Progenitor cell of endocrine pancreas (in vitro differentiated cells): ENCODE results near the gene SEPTIN10. TPM values are rescaled to one million over a fixed set of nuclear protein-coding genes. Genes with fewer than 3 reads are reported as not detected.
A peak's percentile ranks its signal among the peaks of the same experiment; 100 is the strongest.

ENCODE experiments used
- DNase-seq: peaks from one replicate; pipeline ENCODE4 v3.0.0; 2021; ENCODE audit warnings: low spot score; ENCODE audit not compliant: unreplicated experiment
- H3K27ac Mint-ChIP-seq: 2 replicates; pipeline ENCODE4 v1.8.0; 2021; ENCODE audit warnings: mild to moderate bottlenecking, moderate library complexity, mixed read lengths
- H3K27me3 Mint-ChIP-seq: 2 replicates; pipeline ENCODE4 v1.8.0; 2021; ENCODE audit warnings: mixed read lengths
- H3K36me3 Mint-ChIP-seq: 2 replicates; pipeline ENCODE4 v1.8.0; 2022; ENCODE audit warnings: mixed read lengths; ENCODE audit not compliant: insufficient read depth
- H3K4me1 Mint-ChIP-seq: 2 replicates; pipeline ENCODE4 v1.8.0; 2021; ENCODE audit warnings: low read depth, mixed read lengths
- H3K4me3 Mint-ChIP-seq: 2 replicates; pipeline ENCODE4 v1.8.0; 2021; ENCODE audit warnings: low read depth, mild to moderate bottlenecking, moderate library complexity, mixed read lengths
- H3K9me3 Mint-ChIP-seq: 2 replicates; pipeline ENCODE4 v1.8.0; 2021; ENCODE audit warnings: low read depth, mixed read lengths
- CTCF ChIP-seq: fragments of 200-600 bp; sonication (generic); IDR thresholded peaks from one replicate; pipeline ENCODE4 v1.5.0; 2021; ENCODE audit warnings: antibody characterized with exemption, mild to moderate bottlenecking; ENCODE audit not compliant: unreplicated experiment
- total RNA-seq: library from RNA; stranded (reverse); gene quantifications from 2 replicates; pipeline ENCODE4 v1.2.1, GENCODE V29; 2021

SEPTIN10 gene
- total RNA-seq, 1 donor from 2014 or later: 67.5 TPM

GRCh38 chr2:109511168-109511567 lies 102.6 kb downstream of the SEPTIN10 start:
- no peak for DNase-seq
- Mint-ChIP-seq H3K4me3 (no peak overlapping the region), H3K27ac (no peak overlapping the region), H3K9me3 (no peaks in the 10 kb centered on the region), H3K36me3 (no peaks in the 10 kb centered on the region), H3K27me3 (no peaks in the 10 kb centered on the region), H3K4me1 (no peaks in the 10 kb centered on the region)
- TF ChIP-seq CTCF: no peak

GRCh38 chr2:109510136-109511028 lies 103.4 kb downstream of the SEPTIN10 start:
- peak overlapping the region; percentile 79 for H3K27ac Mint-ChIP-seq

DNA sequence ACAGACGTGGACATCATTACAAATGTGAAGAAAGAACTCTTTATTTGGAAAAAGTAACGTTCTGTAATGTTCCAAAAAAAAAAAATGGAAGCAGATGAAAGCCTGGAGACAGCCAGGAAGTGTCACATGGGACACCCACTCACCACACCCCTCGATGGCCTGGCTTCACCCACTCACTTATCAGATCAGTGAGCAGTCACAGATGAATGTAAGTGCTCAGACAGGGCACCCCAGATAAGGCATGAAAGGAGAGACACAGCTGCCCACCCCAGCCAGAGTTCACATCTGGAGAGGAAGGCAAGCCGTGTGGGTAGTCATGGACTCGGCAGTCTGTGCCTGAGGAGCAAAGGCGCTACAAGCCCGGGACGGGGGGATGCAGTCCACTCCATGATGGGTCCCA lies 105.2 kb downstream of the SEPTIN10 start:
- peaks cover 2% of the 10 kb centered on the region for H3K27me3 Mint-ChIP-seq
- DNase-seq: no peak
- no peaks in the 10 kb centered on the region for H3K4me1 Mint-ChIP-seq
- TF ChIP-seq CTCF: no peak
- H3K27ac Mint-ChIP-seq: no peak overlapping the region
- no peaks in the 10 kb centered on the region for H3K36me3 Mint-ChIP-seq
- no peak overlapping the region for H3K4me3 Mint-ChIP-seq
- no peaks in the 10 kb centered on the region for H3K9me3 Mint-ChIP-seq

More at GRCh38 chr2:109510136-109511028, 103.4 kb downstream of the SEPTIN10 start:
- Mint-ChIP-seq H3K4me1 (no peaks in the 10 kb centered on the region), H3K27me3 (no peaks in the 10 kb centered on the region), H3K36me3 (no peaks in the 10 kb centered on the region), H3K9me3 (no peaks in the 10 kb centered on the region), H3K4me3 (no peak overlapping the region)
- TF ChIP-seq CTCF: peak; percentile 88
- peak; percentile 73 for DNase-seq

- Mint-ChIP-seq H3K27me3 (peaks cover 2% of the 10 kb centered on the region), H3K9me3 (no peaks in the 10 kb centered on the region), H3K4me1 (no peaks in the 10 kb centered on the region), H3K27ac (no peak overlapping the region), H3K36me3 (no peaks in the 10 kb centered on the region), H3K4me3 (no peak overlapping the region)
- no peak for TF ChIP-seq CTCF
- no peak for DNase-seq
Measured at GRCh38 chr2:109507828-109508227, 105.9 kb downstream of the SEPTIN10 start.

GRCh38 chr2:109507217-109507616 lies 106.5 kb downstream of the SEPTIN10 start:
- Mint-ChIP-seq H3K27me3 (peaks cover 6% of the 10 kb centered on the region), H3K4me3 (no peak overlapping the region), H3K27ac (no peak overlapping the region), H3K36me3 (no peaks in the 10 kb centered on the region), H3K4me1 (no peaks in the 10 kb centered on the region), H3K9me3 (no peaks in the 10 kb centered on the region)
- TF ChIP-seq CTCF: no peak
- no peak for DNase-seq
